Ectodermal cell (in vitro differentiated cells): ENCODE data around the gene STKLD1.

Source experiments
- H3K27ac ChIP-seq: 2 replicates; pipeline ENCODE4 v1.7.0; 2013; ENCODE audit warnings: mild to moderate bottlenecking, low read depth, low read length; ENCODE audit not compliant: insufficient read depth, poor library complexity, severe bottlenecking
- H3K27me3 ChIP-seq: 2 replicates; pipeline ENCODE4 v1.7.0; 2013; ENCODE audit warnings: mild to moderate bottlenecking, low read length; ENCODE audit not compliant: insufficient read depth, control insufficient read depth, poor library complexity, severe bottlenecking
- H3K36me3 ChIP-seq: one replicate; pipeline ENCODE4 v1.7.0; 2013; ENCODE audit warnings: low read length; ENCODE audit not compliant: control insufficient read depth, insufficient read depth
- H3K4me1 ChIP-seq: one replicate; pipeline ENCODE4 v1.7.0; 2013; ENCODE audit warnings: low read length; ENCODE audit not compliant: control insufficient read depth, insufficient read depth
- H3K4me3 ChIP-seq: 2 replicates; pipeline ENCODE4 v1.7.0; 2013; ENCODE audit warnings: low read depth, low read length, control low read depth; ENCODE audit not compliant: insufficient read depth
- H3K9me3 ChIP-seq: 2 replicates; pipeline ENCODE4 v1.7.0; 2013; ENCODE audit warnings: mild to moderate bottlenecking, low read length, moderate library complexity; ENCODE audit not compliant: control insufficient read depth
- WGBS, 2 experiments: methylation state at CpG; one replicate each; pipeline ENCODE4 v1.1.7; 2013; ENCODE audit warnings: missing lambda C conversion rate in 2 of 2; 5-methylcytosine and 5-hydroxymethylcytosine counted together

The STKLD1 gene

DNA sequence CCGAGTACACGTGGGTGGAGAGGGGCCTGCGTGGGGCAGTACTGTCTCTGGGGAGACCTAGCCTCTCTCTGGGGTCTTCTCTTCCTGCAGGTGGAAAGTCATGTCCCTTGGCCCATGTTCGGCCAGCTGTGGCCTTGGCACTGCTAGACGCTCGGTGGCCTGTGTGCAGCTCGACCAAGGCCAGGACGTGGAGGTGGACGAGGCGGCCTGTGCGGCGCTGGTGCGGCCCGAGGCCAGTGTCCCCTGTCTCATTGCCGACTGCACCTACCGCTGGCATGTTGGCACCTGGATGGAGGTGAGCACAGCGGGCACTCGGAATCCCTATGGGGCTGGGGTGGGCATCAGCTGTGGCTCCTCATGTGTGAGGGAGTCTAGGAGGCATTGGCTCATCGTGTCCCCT is 78.2 kb downstream of the STKLD1 start:
- Histone ChIP-seq H3K27me3 (no peaks in the 10 kb centered on the region), H3K27ac (no peak overlapping the region), H3K4me1 (no peaks in the 10 kb centered on the region), H3K9me3 (no peaks in the 10 kb centered on the region), H3K4me3 (no peak overlapping the region), H3K36me3 (no peaks in the 10 kb centered on the region)
- WGBS, 2 experiments: 91% methylated on average over 19 of the region's 19 CpGs

DNA sequence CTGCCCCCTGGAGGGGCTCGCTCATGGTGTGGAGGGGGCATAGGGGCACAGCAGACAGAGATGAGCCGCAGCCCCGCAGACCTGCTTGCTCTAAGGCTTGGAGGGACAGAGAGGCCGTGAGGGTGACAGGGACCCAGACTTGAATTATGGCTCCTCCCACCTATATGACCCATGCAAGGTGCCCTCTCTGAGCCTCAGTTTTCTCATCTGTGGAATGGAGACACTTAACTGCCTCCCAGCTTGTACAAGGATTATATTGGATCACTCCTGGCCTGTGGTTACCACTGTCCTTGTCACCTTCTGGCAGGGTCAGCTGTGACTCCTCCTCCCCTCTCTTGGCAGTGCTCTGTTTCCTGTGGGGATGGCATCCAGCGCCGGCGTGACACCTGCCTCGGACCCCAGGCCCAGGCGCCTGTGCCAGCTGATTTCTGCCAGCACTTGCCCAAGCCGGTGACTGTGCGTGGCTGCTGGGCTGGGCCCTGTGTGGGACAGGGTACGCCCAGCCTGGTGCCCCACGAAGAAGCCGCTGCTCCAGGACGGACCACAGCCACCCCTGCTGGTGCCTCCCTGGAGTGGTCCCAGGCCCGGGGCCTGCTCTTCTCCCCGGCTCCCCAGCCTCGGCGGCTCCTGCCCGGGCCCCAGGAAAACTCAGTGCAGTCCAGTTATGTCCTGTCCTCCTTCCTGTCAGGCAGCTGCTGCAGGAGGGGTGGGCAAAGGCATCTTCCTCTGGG is 78.9 kb downstream of the STKLD1 start:
- no peaks in the 10 kb centered on the region for H3K4me1 ChIP-seq
- no peak overlapping the region for H3K27ac ChIP-seq
- WGBS, 2 experiments: 93 to 97% methylated on average over 20 of the region's 20 CpGs
- H3K36me3 ChIP-seq: no peaks in the 10 kb centered on the region
- H3K4me3 ChIP-seq: no peak overlapping the region
- no peaks in the 10 kb centered on the region for H3K9me3 ChIP-seq
- no peaks in the 10 kb centered on the region for H3K27me3 ChIP-seq
